Measurements from ENCODE around the gene SELENOW. TPM values are rescaled to one million over a fixed set of nuclear protein-coding genes. Genes with fewer than 3 reads are reported as not detected.
"Not testable (repeated sequence)": the region's sequence is repeated elsewhere in the genome, so short reads cannot be mapped to it uniquely, and the experiment has no call there.

SELENOW gene
- total RNA-seq, 1 donor from 2014 or later = 107 TPM

DNA sequence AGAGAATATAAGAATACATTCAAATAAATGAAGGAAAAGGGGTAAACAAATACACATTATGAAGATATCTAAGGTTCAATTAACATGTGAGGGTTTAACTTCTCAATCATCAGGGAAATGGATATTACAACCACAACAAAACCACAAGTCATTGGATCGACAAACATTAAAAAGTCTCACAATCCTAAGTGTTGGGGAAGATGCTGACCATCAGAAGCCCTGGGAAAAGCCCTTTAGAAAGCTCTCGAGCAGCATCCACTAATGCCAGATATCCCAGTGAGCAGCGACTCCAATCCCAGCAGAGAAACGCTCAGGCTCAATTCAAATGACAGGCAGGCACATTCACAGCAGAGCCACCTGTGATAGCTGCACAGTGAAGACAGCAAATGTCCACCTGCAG is 22.8 kb downstream of the SELENOW start:
- H3K27ac Mint-ChIP-seq = no peak overlapping the region
- no peak for DNase-seq (ENCODE audit: low spot score)
- intact Hi-C loops (cut with micrococcal nuclease) = no loop called here
- peaks cover 1% of the 10 kb centered on the region for H3K27me3 Mint-ChIP-seq (ENCODE audit: insufficient read depth)
- no peaks in the 10 kb centered on the region for H3K36me3 Mint-ChIP-seq (ENCODE audit: low read depth)
- H3K4me3 Mint-ChIP-seq = no peak overlapping the region
- peaks cover 10% of the 10 kb centered on the region for H3K9me3 Mint-ChIP-seq
- H3K4me1 Mint-ChIP-seq (ENCODE audit: low read depth) = no peaks in the 10 kb centered on the region

DNA sequence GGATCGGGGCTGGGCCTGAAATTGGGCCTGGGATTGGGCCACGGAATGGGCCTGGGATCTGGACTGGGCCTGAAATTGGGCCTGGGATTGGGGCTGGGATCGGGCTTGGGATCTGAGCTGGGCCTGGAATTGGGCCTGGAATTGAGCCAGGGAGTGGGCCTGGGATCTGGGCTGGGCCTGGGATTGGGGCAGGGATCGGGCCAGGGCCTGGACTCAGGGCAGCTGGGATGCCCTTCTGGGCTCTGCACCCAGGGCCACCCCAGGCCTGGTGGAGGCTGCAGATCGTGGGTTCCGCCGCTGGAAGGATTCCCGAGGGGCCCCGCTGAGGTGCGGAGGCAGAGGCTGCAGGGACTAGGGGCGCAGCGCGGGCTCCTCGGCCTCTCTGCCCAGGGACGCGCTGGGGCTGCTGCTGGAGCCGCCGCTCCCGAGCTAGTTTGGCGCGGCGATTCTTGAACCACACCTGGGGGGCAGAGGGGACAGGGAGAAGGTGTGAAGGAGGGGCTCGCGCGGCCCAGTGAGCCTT is 24.1 kb downstream of the SELENOW start:
- H3K36me3 Mint-ChIP-seq (ENCODE audit: low read depth) = no peaks in the 10 kb centered on the region
- no peak for DNase-seq (ENCODE audit: low spot score)
- H3K9me3 Mint-ChIP-seq = peaks cover 10% of the 10 kb centered on the region
- H3K4me3 Mint-ChIP-seq = no peak overlapping the region
- intact Hi-C loops (cut with micrococcal nuclease) = no loop called here
- H3K27me3 Mint-ChIP-seq (ENCODE audit: insufficient read depth) = peaks cover 1% of the 10 kb centered on the region
- H3K4me1 Mint-ChIP-seq (ENCODE audit: low read depth) = no peaks in the 10 kb centered on the region
- no peak overlapping the region for H3K27ac Mint-ChIP-seq

DNA sequence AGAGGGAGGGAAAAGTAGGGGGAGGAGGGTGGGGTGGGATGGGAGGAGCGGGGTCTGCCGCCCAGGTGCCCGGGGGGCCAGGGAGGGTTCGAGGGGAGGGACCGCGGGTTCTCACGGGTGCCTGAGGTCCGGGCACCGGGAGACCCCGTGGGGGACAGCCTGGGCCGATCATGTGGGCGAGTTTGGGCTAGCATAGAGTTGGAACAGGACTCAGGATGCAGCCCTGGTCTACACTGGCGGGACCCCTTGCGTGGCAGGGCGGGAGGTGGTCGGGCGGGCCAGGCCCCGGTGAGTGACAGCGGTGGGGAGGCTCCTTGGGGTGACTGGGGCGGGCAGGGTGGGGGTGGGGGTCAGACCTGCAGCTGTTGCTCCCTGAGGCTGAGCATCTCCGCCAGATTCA is 24.6 kb downstream of the SELENOW start:
- DNase-seq (ENCODE audit: low spot score); intact Hi-C loops (cut with micrococcal nuclease); H3K4me1 Mint-ChIP-seq (ENCODE audit: low read depth); H3K4me3 Mint-ChIP-seq; H3K9me3 Mint-ChIP-seq; H3K27me3 Mint-ChIP-seq (ENCODE audit: insufficient read depth); H3K36me3 Mint-ChIP-seq (ENCODE audit: low read depth); H3K27ac Mint-ChIP-seq: not testable (repeated sequence)

DNA sequence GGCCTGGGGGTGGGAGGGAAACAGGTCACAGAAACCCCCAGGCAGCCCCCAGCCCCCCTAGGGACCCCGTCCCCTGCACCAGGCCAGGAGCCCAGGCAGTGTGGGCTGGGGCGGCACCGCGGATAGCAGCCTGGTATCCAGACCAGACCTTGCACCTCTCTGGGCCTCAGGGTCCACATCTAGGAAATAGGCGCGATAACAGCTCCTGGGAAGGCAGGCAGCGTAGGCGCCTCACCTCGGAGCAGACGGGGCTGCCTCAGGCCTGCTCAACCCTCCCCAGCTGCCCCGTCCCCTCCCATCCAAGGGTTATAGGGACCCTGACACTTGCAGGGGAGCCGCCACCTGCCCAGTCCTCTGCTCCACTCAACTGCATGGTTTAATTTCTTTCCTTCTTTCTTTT is 25.2 kb downstream of the SELENOW start:
- H3K4me1 Mint-ChIP-seq (ENCODE audit: low read depth); H3K36me3 Mint-ChIP-seq (ENCODE audit: low read depth); intact Hi-C loops (cut with micrococcal nuclease); H3K4me3 Mint-ChIP-seq; H3K9me3 Mint-ChIP-seq; H3K27ac Mint-ChIP-seq; DNase-seq (ENCODE audit: low spot score); H3K27me3 Mint-ChIP-seq (ENCODE audit: insufficient read depth): not testable (repeated sequence)

DNA sequence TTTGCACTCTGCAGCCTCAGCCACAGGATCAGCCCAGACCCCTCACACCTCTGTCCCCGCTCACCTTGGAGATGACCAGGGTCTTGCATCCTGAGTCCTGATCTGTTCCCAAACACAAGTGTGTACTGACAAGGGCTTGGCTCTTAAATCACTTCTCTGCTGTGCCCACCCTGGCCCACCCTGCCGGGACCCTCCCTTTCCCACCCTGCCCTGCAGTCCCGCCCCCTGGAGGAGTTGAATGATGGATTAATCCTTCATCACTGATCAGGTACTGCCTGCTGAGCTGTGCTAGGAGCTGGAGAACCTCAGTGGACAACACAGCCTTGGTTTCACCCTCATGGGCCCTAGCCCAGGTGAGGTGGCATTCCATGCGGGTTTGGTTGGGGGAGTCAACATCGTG is 25.9 kb downstream of the SELENOW start, which contains the start of gene TPRX1:
Gene TPRX1 (minus strand): TSS at position 101 of the 400 bp plus-strand sequence. CDS start 12 bp downstream, at position 89.
- H3K4me1 Mint-ChIP-seq (ENCODE audit: low read depth); H3K4me3 Mint-ChIP-seq; DNase-seq (ENCODE audit: low spot score); H3K9me3 Mint-ChIP-seq; H3K27me3 Mint-ChIP-seq (ENCODE audit: insufficient read depth); H3K27ac Mint-ChIP-seq; H3K36me3 Mint-ChIP-seq (ENCODE audit: low read depth); intact Hi-C loops (cut with micrococcal nuclease): not testable (repeated sequence)

DNA sequence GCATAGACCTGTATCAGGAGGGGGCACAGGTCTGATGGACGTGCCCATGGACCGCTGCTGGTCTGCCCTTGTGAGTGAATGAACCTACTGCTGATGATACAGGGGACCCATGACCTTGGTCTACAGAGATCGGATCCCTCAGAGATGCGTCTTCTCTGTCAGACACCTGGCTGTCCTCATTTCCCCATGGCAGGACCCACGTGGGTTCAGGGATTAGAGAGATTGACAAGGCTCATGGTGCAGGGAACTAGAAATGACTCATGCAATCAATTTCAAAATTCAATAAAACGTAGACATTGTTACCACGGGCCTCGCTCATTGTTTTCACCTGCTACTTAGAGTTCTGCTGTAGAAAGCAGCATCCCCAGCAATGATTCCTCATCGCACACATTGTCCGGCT is 26.8 kb downstream of the SELENOW start:
- Mint-ChIP-seq H3K9me3 (peaks cover 10% of the 10 kb centered on the region), H3K27me3 (ENCODE audit: insufficient read depth) (no peaks in the 10 kb centered on the region), H3K36me3 (ENCODE audit: low read depth) (no peaks in the 10 kb centered on the region), H3K4me1 (ENCODE audit: low read depth) (no peaks in the 10 kb centered on the region), H3K4me3 (no peak overlapping the region), H3K27ac (no peak overlapping the region)
- DNase-seq (ENCODE audit: low spot score) = no peak
- intact Hi-C loops (cut with micrococcal nuclease) = no loop called here

DNA sequence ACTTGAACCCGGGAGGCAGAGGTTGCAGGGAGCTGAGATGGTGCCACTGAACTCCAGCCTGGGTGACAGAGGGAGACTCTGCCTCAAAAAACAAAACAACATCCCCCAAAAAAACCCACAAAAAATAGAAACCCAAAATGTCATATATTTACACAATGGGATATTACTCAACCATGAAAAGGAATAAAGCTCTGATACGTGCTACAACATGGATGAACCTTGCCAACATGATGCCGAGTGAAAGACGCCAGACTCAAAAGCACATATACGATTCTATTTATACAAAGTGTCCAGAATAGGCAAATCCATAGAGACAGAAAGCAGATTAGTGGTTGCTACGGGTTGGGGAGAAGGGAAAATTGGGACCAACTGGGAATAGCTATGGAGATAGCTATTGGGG is 27.9 kb downstream of the SELENOW start:
- intact Hi-C loops (cut with micrococcal nuclease) = no loop called here
- Mint-ChIP-seq H3K9me3 (peaks cover 3% of the 10 kb centered on the region), H3K27me3 (ENCODE audit: insufficient read depth) (no peaks in the 10 kb centered on the region), H3K4me3 (no peak overlapping the region), H3K4me1 (ENCODE audit: low read depth) (no peaks in the 10 kb centered on the region), H3K36me3 (ENCODE audit: low read depth) (no peaks in the 10 kb centered on the region), H3K27ac (no peak overlapping the region)
- DNase-seq (ENCODE audit: low spot score) = no peak

DNA sequence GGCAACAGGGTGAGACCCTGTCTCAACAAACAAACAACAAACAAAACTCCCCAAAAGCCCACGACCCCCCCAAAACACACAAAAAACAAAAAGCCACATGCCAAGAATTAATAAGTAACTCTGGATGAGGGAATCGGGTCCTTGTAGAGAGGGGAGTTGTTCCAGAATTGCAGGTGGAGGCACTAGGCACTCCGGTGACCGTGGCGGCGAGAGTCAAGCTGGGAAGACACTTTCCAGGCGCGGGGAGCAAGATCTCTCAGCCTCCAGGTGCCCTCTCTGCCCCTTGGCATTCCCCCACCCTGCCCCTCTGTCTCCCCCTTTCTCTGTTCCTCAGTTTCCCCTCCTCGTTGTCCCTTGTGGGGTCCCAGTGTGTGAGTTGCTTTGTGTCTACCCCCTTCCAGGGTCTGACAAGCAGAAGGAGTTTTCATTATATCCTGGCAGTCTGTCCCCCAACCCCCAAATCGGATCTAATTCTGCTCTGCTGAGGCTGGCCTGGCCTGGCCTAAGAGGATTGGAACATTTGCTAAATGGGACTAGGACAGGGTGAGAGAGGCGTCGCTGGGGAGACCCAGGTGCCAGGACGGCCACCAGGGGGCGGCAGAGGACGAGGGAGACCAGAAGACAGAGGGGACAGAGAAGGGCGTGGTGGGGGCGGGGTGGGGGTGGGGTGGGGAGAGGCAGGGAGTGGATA is 34.9 kb downstream of the SELENOW start:
- intact Hi-C loops (cut with micrococcal nuclease) = loop anchor here (1.0 kb wide), 1 partner anchor 50 kb away; no protein-coding TSS in a partner anchor
- Mint-ChIP-seq H3K4me1 (ENCODE audit: low read depth) (no peaks in the 10 kb centered on the region), H3K27ac (no peak overlapping the region), H3K9me3 (no peaks in the 10 kb centered on the region), H3K4me3 (no peak overlapping the region), H3K36me3 (ENCODE audit: low read depth) (no peaks in the 10 kb centered on the region), H3K27me3 (ENCODE audit: insufficient read depth) (peaks cover 2% of the 10 kb centered on the region)
- DNase-seq (ENCODE audit: low spot score) = peak; percentile 49

DNA sequence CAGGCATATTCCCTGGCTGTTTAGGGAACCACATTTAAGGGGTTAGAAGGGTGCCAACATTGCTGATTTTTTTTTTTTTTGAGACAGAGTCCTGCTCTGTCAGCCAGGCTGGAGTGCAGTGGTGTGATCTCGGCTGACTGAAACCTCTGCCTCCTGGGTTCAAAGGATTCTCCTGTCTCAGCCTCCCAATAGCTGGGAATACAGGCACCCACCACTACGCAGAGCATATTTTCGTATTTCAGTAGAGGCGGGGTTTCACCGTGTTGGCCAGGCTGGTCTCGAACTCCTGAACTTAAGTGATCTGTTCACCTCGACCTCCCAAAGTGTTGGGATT is 35.5 kb downstream of the SELENOW start:
- H3K4me1 Mint-ChIP-seq (ENCODE audit: low read depth) = no peaks in the 10 kb centered on the region
- H3K4me3 Mint-ChIP-seq = no peak overlapping the region
- no peak overlapping the region for H3K27ac Mint-ChIP-seq
- peaks cover 2% of the 10 kb centered on the region for H3K27me3 Mint-ChIP-seq (ENCODE audit: insufficient read depth)
- H3K36me3 Mint-ChIP-seq (ENCODE audit: low read depth) = no peaks in the 10 kb centered on the region
- DNase-seq (ENCODE audit: low spot score) = no peak
- no peaks in the 10 kb centered on the region for H3K9me3 Mint-ChIP-seq
- intact Hi-C loops (cut with micrococcal nuclease) = loop anchor here (1.0 kb wide), 1 partner anchor 49 kb away; no protein-coding TSS in a partner anchor

DNA sequence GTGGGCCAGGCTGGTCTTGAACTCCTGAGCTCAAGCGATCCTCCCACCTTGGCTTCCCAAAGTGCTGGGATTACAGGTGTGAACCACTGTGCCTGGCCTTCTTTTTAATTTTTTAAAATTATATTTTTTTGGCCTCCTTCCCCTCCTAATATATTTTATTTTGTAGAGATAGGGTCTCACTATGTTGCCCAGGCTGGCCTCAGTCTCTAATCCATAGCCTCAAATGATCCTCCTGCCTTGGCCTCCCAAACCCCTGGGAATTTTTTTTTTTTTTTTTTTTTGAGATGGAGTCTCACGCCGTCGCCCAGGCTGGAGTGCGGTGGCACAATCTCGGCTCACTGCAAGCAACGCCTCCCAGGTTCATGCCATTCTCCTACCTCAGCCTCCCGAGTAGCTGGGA is 37.8 kb downstream of the SELENOW start:
- intact Hi-C loops (cut with micrococcal nuclease); H3K4me1 Mint-ChIP-seq (ENCODE audit: low read depth); H3K36me3 Mint-ChIP-seq (ENCODE audit: low read depth); H3K9me3 Mint-ChIP-seq; H3K27me3 Mint-ChIP-seq (ENCODE audit: insufficient read depth); DNase-seq (ENCODE audit: low spot score); H3K4me3 Mint-ChIP-seq; H3K27ac Mint-ChIP-seq: not testable (repeated sequence)

DNA sequence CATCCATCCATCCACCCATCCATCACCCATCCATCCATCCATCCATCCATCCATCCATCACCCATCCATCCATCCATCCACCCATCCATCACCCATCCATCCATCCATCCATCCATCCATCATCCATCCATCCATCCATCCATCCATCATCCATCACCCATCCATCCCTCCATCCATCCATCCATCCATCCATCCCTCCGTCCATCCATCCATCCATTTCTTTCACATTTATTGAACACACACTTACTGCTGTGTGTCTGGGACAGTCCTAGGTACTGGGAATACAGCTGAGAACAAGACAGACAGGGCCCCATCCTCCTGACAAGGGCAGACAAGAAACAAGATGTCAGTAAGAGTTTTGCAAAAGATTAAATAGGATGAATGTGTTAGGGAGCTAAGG is 39.7 kb downstream of the SELENOW start:
- peaks cover 10% of the 10 kb centered on the region for H3K27me3 Mint-ChIP-seq (ENCODE audit: insufficient read depth)
- H3K4me3 Mint-ChIP-seq; H3K27ac Mint-ChIP-seq; DNase-seq (ENCODE audit: low spot score); intact Hi-C loops (cut with micrococcal nuclease); H3K4me1 Mint-ChIP-seq (ENCODE audit: low read depth); H3K9me3 Mint-ChIP-seq; H3K36me3 Mint-ChIP-seq (ENCODE audit: low read depth): not testable (repeated sequence)

DNA sequence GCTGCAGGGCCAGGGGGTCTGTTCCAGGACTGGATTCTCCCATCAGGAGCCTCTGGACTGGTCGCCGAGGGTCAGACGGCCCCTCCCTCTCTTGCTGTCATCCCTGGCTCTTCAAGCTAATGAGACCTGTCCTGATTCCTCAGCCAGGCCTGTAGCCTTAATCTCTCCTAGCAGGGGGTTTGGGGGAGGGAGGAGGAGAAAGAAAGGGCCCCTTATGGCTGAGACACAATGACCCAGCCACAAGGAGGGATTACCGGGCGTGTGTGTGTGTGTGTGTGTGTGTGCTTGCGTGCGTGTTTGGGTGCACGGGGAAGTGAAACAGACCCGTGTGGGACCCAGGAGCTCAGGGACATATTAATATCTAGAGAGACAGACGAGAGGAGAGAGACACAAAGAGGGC is 41.4 kb downstream of the SELENOW start:
- Mint-ChIP-seq H3K4me3 (no peak overlapping the region), H3K9me3 (no peaks in the 10 kb centered on the region), H3K27ac (no peak overlapping the region), H3K4me1 (ENCODE audit: low read depth) (no peaks in the 10 kb centered on the region), H3K36me3 (ENCODE audit: low read depth) (no peaks in the 10 kb centered on the region), H3K27me3 (ENCODE audit: insufficient read depth) (peaks cover 10% of the 10 kb centered on the region)
- no peak for DNase-seq (ENCODE audit: low spot score)
- intact Hi-C loops (cut with micrococcal nuclease) = no loop called here

DNA sequence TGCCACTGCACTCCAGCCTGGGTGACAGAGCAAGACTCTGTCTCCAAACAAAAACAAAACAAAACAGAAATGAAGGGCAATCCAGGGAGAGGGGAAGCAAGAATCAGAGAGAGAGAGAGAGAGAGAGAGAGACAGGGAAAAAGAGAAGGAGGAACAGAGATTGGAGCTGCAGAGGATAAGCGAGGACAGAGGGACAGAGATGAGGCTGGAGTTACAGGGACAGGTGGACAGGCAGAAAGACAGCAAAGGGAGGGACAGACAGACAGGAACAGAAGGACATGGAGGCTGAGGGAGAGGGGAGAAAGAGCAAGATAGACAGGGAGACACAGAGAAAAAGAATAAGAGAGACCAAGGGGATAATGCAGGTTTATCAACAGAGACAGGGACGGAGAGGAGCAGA is 41.9 kb downstream of the SELENOW start:
- no peaks in the 10 kb centered on the region for H3K9me3 Mint-ChIP-seq
- no peaks in the 10 kb centered on the region for H3K4me1 Mint-ChIP-seq (ENCODE audit: low read depth)
- intact Hi-C loops (cut with micrococcal nuclease) = no loop called here
- peaks cover 10% of the 10 kb centered on the region for H3K27me3 Mint-ChIP-seq (ENCODE audit: insufficient read depth)
- H3K27ac Mint-ChIP-seq = no peak overlapping the region
- no peak overlapping the region for H3K4me3 Mint-ChIP-seq
- no peak for DNase-seq (ENCODE audit: low spot score)
- no peaks in the 10 kb centered on the region for H3K36me3 Mint-ChIP-seq (ENCODE audit: low read depth)

All from activated T-helper 1 cell treated with anti-CD3 and anti-CD28 coated beads, Interleukin-12 subunit alpha, Interleukin-12 subunit beta, Interleukin-2, Interleukin-4 antibody, amounts not matched to agents 30 ng/mL and 10 ng/mL and 1 ng/mL, durations not matched to agents 14 hours and 24 hours and 36 hours (primary cell).